GM12864 (cell line): Measurements from ENCODE around the gene PPP1R1B.

Experiments used
- DNase-seq: peaks from one replicate; pipeline ENCODE4 v3.0.0-alpha.2; 2011; ENCODE audit warnings: low read depth
- H3K4me3 ChIP-seq: 2 replicates; pipeline ENCODE4 v1.5.1; 2011; ENCODE audit warnings: mild to moderate bottlenecking, low read depth, low read length, control low read depth
- TF ChIP-seq, protein P1 (sequence below): IDR thresholded peaks from 2 replicates; pipeline ENCODE4 v1.5.1; 2011; ENCODE audit warnings: low read depth, mild to moderate bottlenecking, moderate library complexity, low read length, control low read depth, inconsistent platforms; ENCODE audit errors: missing control alignments

Gene PPP1R1B

DNA sequence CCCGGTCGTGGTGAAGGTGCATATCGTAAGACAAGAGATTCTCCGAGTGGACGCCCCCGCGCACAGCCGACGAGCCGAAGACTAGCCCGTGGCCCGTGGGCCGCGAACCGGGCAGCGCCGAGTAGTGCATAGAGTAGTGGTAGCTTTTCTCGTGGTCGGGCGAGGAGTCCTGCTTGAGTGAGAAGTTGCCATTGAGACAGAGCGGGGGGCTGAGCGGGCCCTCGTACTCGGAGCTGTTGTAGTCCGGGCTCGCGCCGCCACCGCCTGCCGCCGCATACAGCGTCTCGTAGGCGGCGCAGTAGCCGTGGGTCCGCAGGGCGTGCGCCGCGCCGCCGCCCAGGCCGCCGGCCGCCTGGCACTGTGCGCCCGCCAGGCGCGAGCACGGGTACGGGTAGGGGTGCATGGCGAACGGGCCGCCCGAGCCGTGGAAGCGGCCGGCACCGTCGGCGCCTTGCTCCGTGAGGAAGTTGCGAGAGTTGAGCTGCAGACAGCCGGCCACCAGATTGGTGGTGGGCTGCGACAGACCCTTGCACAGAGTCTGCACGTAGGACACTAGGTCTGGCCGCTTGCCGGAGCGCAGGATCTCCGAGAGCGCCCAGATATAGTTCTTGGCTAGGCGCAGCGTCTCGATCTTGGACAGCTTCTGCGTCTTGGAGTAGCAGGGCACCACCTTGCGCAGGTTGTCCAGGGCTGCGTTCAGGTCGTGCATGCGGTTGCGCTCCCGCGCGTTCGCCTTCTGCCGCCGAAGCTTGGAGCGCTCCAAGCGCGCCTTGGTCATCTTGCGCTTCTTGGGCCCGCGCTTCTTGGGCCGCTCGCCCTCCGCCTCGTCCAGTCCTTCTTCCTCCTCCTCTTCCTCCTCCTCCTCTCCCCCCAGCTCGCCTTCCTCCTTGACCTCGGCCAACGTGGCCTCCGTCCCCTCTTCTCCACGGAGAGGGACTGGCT, 21.0 kb upstream of the PPP1R1B start:
- no peak for DNase-seq
- H3K4me3 ChIP-seq: no peak overlapping the region; the same call in 1 of the 2 replicates
- TF ChIP-seq, protein P1, sequence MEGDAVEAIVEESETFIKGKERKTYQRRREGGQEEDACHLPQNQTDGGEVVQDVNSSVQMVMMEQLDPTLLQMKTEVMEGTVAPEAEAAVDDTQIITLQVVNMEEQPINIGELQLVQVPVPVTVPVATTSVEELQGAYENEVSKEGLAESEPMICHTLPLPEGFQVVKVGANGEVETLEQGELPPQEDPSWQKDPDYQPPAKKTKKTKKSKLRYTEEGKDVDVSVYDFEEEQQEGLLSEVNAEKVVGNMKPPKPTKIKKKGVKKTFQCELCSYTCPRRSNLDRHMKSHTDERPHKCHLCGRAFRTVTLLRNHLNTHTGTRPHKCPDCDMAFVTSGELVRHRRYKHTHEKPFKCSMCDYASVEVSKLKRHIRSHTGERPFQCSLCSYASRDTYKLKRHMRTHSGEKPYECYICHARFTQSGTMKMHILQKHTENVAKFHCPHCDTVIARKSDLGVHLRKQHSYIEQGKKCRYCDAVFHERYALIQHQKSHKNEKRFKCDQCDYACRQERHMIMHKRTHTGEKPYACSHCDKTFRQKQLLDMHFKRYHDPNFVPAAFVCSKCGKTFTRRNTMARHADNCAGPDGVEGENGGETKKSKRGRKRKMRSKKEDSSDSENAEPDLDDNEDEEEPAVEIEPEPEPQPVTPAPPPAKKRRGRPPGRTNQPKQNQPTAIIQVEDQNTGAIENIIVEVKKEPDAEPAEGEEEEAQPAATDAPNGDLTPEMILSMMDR: no peak

DNA sequence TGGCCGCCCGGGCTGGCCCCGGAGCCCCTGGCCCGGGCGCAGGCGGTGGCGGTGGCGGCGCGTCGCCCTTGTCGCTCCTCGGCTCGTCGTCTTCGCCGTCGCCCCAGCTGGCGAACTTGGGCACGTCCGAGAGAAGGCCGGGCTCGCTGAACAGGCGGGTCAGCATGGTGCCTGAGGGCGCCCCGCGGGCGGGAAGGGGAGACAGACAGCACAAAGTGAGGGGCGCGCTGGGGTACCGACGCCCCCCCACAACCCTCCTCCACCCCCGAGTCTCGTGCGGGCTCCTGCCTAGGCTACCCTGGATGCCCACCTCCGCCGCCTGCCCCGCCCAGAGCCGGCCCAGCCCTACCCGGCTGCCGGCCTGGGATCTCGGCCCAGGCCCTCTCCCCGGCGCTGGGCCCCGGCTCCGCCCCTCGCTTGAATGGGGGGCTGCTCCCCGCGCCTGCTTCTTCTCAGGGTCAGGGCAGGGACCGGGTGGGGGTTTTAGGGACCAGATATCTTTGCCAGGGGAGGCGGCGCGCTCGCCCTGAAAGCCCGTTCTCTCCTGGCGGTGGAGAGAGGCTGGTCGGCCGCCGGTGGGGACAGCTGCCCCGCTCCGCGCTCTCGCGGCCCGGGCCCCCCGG, 20.2 kb upstream of the PPP1R1B start:
- TF ChIP-seq, protein P1: no peak
- DNase-seq: no peak
- H3K4me3 ChIP-seq: no peak overlapping the region

DNA sequence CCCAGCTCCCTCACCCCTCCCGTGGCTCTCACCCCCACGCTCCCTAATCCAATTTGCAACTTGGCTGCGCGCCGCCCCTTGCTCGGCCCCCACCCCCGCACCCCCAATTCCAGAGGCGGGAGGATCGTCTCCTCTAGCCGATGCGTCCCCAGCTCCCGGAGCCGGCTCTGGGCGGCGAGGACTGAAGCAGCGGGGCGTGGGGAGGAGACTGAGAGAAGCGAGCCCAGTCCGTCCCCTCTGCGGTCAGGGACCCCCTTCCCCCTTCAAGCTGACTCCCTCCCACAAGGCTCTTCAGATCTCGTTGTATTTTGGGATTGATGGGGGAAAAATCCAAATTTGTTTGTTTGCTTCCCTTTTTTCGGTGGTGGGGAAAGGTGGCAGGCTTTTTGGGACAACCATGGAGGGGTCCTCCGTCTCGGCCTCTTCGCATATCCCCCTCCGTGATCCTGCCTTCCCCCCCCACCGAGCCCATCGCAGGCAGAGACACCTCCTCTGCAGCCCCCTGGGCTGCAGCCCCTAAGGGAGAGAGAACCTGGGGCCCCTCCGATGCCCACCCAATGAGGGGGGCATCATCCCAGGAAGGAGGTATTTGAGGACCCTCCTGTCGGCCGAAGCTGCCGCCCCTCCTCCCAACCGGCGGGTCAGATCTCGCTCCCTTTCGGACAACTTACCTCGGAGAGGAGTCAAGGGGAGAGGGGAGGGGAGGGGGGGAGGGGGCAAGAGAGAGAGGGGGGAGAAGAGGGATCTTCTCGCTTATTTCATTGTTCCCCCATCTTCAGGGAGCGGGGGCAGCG, 19.5 kb upstream of the PPP1R1B start:
- DNase-seq: no peak
- no peak overlapping the region for H3K4me3 ChIP-seq
- TF ChIP-seq, protein P1: no peak

DNA sequence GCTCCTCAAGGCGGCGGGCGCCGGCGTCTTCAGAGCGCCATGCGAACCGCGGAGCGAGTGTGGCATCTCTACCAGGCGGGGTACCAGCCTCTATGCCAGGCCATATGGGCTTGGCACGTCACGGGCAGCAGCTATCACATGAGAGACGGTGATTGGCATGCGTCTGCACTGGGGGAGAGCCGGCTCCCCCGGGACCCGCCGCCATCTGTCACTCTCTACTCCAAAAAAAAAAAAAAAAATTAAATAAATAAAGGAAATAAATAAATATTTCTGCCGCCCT, 19.0 kb upstream of the PPP1R1B start, which contains the start of gene NEUROD2:
Gene NEUROD2 (minus strand): TSS at position 70 of the 280 bp plus-strand sequence. CDS start 1,321 bp downstream, outside the sequence.
- no peak within 1 kb of the TSS for H3K4me3 ChIP-seq

DNA sequence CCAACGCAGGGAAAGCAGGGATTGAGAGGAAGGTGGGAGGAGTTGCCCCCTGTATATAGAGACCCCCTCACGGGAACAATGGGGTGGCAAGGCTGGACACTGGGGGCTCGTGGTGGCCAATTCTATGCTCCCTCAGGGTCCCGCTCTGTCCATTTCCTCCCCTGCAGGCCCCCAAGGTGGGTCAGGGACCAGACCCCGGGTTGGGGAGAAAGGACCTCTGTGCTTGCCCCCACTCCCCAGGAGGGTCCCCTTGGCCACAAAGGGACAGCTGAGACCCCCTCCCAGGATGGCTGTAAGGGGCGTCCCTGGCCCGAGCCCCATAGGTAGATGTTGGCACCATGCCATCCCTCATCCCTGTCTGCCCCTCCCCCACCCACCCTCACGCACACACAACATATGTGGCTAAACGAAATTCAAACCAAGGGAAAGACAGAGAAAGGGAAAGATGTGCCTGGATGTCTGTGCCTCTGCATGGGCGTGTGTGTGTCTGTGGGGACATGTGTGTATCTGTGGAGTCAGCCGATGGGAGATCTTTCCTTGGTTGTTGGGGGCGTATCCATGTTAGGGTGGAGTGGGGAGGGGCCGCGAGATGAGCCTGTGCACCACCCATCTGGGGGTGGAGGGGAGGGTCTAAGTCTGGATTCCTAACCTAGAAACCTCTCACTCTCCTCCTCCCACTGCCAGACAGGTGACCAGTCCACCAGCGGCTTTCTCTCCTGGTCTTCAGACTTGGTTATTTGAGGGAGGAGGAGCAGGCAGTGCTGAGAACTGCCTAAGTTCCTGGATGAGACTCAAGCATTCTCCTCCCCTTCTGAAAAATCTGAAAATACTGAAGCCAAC, 18.4 kb upstream of the PPP1R1B start:
- DNase-seq: no peak
- H3K4me3 ChIP-seq: no peak overlapping the region
- TF ChIP-seq, protein P1: no peak

More for the DNA sequence above, 19.0 kb upstream of the PPP1R1B start, which contains the start of gene NEUROD2:
- TF ChIP-seq, protein P1: no peak
- DNase-seq: no peak

DNA sequence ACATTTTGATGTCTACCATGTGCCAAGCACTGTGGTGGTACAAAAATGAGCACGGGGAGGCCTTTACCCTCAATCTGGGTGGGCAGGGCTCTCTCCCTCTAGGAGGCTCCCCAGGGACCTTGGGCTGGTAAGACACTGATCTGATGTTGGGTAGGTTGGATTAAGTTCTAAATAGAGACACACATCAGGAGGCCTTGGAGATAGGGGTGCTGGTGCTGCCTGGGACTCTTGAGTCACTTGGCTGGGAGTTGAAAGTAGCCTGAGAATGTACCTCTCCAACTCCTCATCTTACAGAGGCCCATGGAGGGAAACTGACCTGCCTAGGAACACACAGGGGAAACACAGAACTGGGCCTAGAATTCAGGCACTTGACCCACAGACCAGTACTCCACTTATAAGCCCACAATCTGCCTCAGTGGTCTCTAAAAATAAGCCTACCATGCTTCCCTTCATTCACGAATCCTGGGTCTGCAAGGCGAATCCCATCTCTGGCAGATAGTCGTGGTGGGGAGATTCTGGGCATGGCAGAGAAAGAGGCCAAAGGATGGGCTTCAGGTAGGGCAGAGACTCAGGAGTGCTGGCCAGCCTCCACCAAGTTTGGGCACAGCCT, 17.2 kb upstream of the PPP1R1B start:
- TF ChIP-seq, protein P1: no peak
- DNase-seq: no peak
- H3K4me3 ChIP-seq: no peak overlapping the region
